GOT3 (cell line): Measurements from ENCODE around the gene TTYH1.

Experiments
- DNase-seq: peaks from one replicate; lab custom pipeline; 2025; ENCODE audit warnings: mixed read lengths; lab: John Stamatoyannopoulos, UW

The TTYH1 gene

DNA sequence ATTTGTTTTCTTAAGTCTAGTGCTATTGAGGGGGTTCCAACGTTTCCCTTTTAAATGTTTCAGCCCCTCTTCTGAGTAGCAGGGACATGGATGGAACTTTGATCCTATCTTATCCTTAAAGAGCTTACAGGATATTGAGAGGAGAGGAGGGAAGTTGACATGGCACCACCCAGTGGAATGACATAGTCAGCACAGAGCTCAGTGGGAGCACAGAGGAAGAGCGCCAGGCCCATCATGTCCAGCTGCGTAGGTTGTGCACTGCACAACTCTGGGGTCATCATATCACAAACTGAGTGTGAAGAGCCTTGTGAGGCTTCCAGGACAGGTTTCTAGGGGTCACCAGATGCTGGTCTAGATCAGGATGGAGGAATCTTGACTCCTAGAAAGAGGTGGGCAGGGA lies 62.4 kb downstream of the TTYH1 start:
- no peak for DNase-seq

DNA sequence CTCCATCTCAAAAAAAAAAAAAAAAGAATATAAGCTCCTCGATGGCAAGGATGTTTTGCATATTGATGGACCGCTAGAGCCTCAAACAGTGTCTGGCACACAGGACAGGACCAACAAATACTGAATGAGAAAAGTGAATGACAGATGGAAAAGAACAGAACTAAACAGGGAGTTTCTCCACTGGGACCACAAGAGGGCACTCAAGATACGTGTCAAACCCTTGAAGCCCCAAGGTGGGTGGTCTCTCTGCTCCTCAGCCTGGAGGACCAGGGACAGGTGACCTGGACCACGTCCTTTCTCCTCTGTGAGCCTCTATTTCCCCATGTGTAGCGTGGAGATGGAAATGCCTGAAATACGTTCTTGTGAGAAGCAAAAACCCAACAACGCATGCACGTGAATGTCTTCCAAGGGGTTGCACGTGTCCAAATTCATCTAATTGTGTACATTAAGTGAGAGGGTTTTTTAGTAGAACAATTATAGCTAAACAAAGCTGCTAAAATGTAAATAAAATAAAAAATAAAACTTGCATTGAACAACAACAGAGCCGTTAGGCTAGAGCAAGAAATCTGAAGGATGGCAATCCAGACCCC lies 63.5 kb downstream of the TTYH1 start:
- DNase-seq: no peak

DNA sequence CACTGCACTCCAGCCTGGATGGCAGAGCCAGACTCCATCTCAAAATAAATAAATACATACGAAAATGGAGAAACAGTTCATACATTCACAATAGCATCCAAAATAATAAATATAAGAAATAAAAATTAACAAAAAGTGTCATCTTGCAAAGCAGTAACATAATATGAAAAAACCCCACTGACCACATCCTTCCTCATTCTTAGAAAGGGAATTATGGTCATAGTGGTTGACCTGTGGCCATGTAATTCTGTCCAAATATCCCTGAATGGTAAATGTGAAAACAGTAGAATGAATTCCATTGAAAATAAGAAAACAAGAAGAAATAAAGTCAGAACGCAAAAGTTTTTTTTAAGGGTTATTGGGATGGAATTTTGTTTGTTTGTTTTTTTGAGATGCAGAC lies 64.8 kb downstream of the TTYH1 start:
- no peak for DNase-seq

DNA sequence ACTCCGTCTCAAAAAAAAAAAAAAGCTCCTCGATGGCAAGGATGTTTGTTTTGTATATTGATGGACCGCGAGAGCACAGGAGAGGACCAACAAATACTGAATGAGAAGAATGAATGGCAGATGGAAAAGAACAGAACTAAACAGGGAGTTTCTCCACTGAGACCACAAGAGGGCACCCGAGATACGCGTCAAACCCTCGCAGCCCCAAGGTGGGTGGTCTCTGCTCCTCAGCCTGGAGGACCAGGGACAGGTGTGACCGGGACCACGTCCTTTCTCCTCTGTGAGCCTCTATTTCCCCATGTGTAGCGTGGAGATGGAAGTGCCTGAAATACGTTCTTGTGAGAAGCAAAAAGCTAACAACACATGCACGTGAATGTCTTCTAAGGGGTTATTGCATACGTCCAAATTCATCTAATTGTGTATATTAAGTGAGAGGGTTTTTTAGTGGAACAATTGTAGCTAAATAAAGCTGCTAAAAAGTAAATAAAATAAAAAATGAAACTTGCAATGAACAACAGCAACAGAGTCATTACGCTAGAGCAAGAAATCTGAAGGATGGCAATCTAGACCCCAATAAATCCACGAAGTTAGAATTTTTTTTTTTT lies 66.2 kb downstream of the TTYH1 start:
- DNase-seq: no peak

DNA sequence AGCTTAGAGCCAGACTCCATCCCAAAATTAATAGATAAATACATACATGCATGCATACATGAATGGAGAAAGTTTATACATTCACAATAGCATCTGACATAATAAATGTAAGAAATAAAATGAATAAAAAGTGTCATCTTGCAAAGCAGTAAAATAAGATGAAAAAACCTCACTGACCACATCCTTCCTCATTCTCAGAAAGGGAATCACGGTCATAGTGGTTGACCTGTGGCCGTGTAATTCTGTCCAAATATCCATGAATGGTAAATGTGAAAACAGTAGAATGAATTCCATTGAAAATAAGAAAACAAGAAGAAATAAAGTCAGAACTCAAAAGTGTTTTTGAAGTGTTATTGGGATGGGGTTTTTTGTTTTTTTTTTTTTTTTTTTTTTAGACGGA lies 67.6 kb downstream of the TTYH1 start:
- DNase-seq: no peak

DNA sequence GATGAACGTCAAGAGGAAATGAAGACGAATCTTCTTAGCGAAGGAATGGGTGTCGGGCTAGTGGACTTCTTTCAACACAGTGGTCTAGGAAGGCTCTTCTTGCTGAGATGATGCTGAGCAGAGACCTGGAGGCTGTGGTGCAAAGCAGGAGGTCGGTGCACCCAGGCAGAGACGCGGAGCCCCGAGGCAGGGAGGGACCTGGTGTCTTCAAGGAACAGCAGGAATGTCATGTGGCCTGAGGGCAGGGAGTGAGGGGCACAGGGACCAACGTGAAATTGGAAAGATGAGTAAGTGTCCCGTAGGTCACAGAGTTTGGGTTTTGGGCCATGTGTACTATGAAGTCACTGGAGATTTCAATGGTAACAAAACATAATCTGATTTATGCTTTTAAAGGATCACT lies 69.2 kb downstream of the TTYH1 start:
- DNase-seq: no peak

DNA sequence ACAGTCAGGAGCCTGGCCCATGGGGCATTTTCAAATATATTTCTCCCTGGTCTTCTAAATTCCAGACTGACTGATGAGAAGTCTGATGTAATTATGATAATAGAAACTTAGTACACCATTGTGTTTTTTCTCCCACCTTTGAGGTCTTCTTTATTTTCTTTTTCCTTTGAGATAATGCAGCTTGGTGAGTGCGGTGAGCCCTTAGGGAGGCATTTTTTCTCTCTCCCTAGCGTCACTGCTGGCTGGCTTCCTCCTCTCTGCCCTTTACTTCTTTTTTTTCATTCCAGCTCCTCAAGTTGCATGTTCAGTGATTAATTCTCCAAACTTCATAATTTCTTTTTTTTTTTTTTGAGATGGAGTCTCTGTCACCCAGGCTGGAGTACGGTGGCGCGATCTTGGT lies 70.6 kb downstream of the TTYH1 start:
- DNase-seq: no peak
